GM21576 (cell line): ENCODE data around the gene GPRIN3.
"Not testable (repeated sequence)": the region's sequence is repeated elsewhere in the genome, so short reads cannot be mapped to it uniquely, and the experiment has no call there.

ENCODE experiments used
- ATAC-seq: cut with Tn5 transposase; IDR thresholded peaks from one replicate; pipeline ENCODE4 v1.9.1; 2021; ENCODE audit warnings: mild to moderate bottlenecking, moderate library complexity; ENCODE audit not compliant: unreplicated experiment

The GPRIN3 gene

DNA sequence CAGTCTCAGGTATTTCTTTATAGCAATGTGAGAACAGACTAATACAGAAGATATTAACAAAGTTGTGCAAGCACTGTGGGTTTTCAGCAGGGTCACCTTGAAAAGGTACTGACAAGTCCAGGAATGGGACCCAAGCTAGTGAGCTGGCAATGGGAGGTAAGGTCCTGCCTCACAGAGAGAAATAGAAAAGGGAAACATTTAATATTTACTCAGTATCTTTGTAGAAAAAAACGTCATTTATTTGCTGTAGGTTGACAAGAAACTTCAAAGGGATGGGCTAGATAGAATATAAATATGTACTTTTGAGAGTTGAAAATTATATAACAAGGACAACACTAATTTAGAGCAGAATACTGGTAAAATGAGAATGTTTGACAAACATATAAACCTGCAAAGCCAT lies 89.0 kb downstream of the GPRIN3 start:
- no peak for ATAC-seq

- ATAC-seq = no peak
These were observed 90.0 kb downstream of the GPRIN3 start for GRCh38 chr4:89217604-89218003.

GRCh38 chr4:89216866-89217265 lies 90.7 kb downstream of the GPRIN3 start:
- ATAC-seq = no peak

GRCh38 chr4:89216422-89216821 lies 91.2 kb downstream of the GPRIN3 start:
- ATAC-seq = no peak

- no peak for ATAC-seq
These were observed 91.9 kb downstream of the GPRIN3 start for GRCh38 chr4:89215736-89216135.

- no peak for ATAC-seq
These were observed 93.3 kb downstream of the GPRIN3 start for GRCh38 chr4:89214308-89214707.

DNA sequence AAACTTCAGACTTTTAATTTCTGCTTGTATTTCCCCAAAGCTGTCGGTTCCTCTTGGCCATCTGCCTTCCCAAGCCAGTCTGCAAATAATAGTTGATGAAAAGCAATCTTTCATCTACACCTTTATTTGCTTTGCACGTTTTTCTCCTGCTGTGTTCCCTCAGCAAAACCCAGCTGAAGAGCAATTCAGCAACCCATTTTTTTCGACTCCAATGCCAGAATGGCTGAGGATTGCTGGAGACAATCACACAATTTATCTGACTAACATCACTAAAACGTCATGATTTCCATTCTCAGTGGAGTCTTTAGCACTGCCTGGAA lies 94.3 kb downstream of the GPRIN3 start:
- no peak for ATAC-seq

DNA sequence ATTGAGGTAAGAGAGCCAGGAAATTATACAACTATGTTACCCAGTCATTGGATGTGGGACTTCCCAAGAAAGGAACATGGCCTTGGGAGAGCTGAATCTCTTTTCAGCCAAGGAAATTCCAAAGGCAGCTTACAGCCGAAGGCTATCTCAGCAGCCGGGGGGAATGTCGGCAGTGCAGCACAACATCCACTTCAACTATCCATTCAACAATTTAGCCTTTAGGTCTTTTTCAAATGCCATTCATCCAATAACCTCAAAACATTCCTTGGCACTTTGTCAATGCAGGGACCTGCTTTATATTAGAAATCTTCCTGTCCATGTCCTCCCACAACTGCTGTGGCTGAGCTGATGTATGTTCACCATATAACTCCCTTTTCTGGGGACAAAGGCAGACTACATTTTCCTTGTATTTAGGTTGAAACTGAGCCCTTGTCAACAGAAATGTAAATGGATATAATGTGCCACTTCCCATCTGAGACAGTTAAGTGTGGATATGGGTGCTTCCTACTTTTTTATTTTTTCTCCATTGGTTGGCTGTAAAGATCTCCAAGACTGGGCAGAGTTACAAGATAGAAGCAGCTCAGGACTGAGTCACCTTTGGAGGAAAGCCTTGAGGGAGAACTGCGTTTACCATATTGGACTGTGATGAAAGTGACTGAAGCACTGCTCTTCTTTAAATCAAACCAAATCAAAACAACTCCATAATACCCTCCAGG lies 94.8 kb downstream of the GPRIN3 start:
- ATAC-seq = no peak

GRCh38 chr4:89204624-89205023 lies 103.0 kb downstream of the GPRIN3 start:
- ATAC-seq = no peak

- ATAC-seq = no peak
These were observed 103.7 kb downstream of the GPRIN3 start for GRCh38 chr4:89203902-89204301.

DNA sequence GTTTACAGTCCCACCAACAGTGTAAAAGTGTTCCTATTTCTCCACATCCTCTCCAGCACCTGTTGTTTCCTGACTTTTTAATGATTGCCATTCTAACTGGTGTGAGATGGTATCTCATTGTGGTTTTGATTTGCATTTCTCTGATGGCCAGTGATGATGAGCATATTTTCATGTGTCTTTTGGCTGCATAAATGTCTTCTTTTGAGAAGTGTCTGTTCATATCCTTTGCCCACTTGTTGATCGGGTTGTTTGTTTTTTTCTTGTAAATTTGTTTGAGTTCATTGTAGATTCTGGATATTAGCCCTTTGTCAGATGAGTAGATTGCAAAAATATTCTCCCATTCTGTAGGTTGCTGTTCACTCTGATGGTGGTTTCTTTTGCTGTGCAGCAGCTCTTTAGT lies 108.2 kb downstream of the GPRIN3 start:
- not testable (repeated sequence) for ATAC-seq

GRCh38 chr4:89197920-89198319 lies 109.7 kb downstream of the GPRIN3 start:
- no peak for ATAC-seq

DNA sequence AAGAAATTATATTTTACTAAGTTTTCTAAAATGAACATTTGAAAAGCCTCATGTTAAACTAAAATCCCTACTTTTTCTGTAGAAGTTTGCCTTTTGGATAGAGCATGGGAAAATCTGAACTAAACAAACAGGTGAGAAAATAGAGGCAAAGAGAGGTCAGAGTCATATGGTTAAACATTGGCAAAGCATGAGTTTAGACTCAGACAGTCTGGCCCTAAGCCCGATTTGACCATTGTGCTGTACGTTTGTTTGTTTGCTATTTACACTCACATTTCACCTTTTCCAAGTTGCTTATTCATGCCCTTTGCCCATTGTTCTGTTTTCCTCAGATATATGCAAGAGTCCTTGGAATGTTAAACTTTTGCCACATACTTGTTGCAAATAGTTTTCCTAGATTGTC lies 110.9 kb downstream of the GPRIN3 start:
- no peak for ATAC-seq

GRCh38 chr4:89196056-89196674 lies 111.4 kb downstream of the GPRIN3 start:
- no peak for ATAC-seq

GRCh38 chr4:89193843-89194242 lies 113.8 kb downstream of the GPRIN3 start:
- ATAC-seq = no peak
